ENCODE measurements around the gene FGD2.
A peak's percentile ranks its signal among the peaks of the same experiment; 100 is the strongest.
"Not testable (repeated sequence)": the region's sequence is repeated elsewhere in the genome, so short reads cannot be mapped to it uniquely, and the experiment has no call there.

The FGD2 gene

GRCh38 chr6:37020812-37021211 is 15.4 kb downstream of the FGD2 start:
- no peak for DNase-seq

DNA sequence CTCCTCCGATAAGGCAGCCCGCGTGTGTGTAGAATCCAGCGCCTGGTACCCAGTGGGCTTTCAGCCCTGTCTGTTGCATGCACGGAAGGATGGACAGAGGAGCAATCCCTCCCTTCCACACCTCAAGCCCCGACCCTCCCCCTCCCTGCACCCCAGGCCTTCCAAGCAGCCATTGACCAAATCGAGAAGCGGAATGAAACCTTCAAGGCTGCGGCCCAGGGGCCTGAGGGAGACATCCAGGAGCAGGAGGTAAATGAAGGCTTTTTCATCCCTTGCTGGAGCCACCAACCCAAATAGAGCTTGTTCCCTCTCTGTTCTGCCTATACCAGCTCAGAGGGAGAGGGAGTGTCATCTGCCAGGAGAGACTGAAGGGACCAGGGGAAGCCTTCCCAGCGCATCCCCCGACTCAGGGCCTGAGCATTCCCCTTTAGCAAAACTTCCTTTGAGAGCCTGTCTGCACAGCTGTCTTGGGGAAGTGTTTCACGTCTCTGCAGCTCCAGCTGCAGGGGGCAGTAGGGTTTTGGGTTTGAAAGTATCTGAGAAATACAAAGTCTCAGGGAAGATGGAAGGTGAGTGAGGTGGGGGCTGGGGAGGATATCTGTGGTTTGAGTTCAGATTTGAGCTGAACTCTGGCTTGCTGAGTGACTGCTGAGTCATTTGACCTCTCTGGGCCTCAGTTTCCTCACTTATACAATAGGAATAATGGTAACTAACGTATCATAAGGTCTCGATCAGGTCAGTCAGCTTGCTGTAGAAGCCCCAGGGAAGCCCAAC is 16.1 kb downstream of the FGD2 start:
- DNase-seq = peak; percentile 57

DNA sequence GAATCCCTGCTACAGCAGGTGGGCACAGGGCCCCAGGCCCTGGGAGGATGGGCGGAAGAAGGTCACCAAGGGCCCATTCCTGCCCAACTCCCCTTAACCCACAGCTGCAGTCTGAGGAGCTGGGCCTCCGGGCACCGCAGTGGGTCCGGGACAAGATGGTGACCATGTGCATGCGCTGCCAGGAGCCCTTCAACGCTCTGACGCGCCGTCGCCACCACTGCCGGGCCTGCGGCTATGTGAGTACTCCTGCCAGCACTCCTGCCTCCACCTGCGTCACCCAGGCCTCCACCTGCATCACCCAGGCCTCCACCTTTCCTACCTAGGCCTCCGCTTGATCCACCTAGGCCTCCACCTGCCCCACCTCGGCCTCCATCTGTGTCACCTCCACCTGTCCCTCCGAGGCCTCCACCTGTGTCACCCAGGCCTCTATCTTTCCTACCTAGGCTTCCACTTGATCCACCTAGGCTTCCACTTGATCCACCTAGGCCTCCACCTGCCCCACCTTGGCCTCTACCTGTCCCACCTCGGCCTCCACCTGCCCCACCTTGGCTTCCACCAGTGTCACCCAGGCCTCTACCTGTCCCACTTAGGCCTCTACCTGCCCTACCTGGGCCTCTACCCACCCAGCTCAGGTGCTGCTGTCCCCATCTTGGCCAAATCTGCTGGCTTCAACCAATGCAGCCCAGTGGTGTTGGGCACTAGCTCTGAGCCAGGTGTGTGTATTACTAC is 16.8 kb downstream of the FGD2 start:
- DNase-seq = no peak

DNA sequence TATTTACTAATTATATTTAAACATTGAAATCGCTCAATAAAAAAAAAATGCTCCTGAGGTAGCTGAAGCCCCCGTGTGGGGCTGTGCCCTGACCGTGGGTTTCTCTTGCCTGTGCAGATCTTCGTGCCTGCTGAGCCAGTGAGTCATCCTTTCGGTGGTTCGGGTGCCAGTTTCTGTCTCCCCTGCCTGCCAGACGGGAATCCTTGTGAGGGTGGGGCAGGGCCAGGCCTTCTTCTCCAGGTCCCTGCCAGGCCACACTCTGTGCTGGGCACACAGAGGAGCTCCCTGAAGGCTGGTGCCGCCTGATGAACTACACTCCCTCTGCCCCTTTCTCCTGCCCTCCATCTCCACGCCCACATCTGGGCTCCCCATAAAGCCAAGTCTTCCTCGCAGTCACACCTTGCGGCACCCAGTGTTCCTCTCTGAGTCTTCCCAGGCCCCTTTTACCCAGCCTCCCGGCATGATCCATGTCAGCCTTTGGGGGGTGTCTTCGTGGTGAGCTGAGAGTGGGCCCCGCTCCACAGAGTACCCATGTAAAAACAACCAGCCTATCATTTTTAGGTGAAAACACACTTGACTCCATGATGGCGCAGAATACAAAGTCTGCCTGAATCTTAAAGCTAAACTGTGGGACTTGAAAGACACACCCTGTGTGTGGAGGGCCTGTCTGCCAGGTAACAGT is 19.3 kb downstream of the FGD2 start:
- DNase-seq = no peak

- no peak for DNase-seq
Observed at GRCh38 chr6:37025621-37026466, 20.4 kb downstream of the FGD2 start.

GRCh38 chr6:37027036-37027720 is 21.7 kb downstream of the FGD2 start:
- DNase-seq = no peak

GRCh38 chr6:37027811-37028469 is 22.5 kb downstream of the FGD2 start:
- DNase-seq = no peak

- peak; percentile 83 for DNase-seq
Observed at GRCh38 chr6:37029249-37029971, 24.0 kb downstream of the FGD2 start.

- no peak for DNase-seq
Observed at GRCh38 chr6:37030599-37030998, 25.1 kb downstream of the FGD2 start.

DNA sequence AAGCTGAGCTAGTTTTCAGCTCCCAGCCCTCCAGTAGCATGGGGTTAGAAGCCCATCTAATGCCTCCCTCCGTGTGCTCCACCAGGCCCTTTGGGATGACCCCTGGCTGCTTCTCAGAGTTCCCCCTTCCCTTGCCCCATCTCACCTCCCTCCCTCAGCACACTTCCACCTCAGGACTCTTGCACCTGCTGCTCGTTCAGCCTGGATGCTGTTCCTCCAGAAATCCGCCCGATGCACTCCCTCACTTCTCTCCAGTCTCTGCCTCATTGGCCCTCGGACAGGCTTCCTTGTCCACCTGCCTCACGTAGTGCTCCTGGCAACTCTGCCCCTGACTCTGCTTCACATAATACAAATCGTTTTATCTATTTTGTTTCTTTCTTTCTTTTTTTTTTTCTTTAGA is 26.8 kb downstream of the FGD2 start:
- no peak for DNase-seq

DNA sequence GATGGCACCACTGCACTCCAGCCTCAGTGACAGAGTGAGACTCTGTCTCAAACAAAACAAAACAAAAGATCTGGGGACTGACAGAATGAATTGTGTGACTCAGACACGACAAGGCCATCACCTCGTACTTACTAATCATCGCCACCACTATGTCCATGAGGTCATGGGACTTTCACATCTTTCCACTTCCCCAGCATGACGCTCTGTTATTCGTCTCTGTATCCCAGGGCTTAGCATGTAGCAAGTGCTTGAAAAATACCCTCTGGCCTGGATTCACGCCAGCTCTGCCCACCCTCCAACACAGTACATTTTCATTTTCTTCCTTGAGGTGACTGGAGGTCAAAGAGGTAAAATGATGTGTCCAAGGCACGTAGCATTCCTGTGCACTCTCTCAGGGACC is 27.8 kb downstream of the FGD2 start:
- no peak for DNase-seq

- no peak for DNase-seq
Observed at GRCh38 chr6:37033819-37034795, 28.7 kb downstream of the FGD2 start.

DNA sequence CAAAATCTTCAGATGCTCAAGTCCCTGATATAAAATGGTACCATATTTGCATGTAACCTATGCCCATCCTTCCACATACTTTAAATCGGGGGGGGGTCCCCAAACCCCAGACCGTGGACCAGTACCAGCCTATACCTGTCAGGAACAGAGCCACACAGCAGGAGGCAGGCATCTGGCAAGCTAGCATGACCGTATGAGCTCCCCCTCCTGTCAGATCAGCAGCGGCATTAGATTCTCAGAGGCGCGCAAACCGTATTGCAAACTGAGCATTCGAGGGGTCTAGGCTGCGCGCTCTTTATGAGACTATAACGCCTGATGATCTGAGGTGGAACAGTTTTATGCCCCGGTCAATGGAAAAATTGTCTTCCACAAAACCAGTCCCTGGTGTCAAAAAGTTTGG is 30.7 kb downstream of the FGD2 start:
- DNase-seq = no peak

- no peak for DNase-seq
Observed at GRCh38 chr6:37038292-37039198, 33.1 kb downstream of the FGD2 start.

DNA sequence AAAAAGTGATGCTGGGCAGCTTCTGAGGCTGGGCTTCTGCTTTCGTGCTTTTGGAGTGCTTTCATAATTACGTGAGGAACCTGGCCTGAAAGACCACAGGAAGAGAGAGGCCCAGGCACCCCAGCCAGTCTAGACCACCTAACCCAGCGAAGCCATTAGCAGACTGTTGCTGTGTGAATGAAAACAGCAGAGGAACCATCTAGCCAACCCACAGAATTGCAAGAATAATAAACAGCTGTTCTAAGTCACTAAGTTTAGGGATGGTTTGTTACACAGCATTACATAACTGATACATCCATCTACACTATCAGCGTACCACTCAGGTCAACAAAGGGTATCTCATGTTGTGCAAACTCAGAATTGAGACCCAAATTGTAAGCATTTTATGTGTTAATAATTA is 34.5 kb downstream of the FGD2 start:
- no peak for DNase-seq

DNA sequence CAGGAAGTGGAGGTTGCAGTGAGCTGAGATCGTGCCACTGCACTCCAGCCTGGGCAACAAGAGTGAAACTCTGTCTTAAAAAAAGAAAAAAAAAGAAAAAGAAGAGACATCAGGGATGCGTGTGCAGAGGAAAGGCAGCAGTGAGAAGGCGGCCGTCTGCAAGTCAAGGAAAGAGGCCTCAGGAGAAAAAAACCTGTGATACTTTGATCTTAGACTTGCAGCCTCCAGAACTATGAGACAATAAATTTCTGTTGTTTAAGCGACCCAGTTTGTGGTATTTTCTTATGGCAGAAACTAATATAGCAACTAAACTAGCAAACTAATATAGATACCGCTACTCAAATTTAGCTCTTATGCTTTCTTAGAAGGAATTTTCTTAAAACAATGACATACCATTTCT is 36.1 kb downstream of the FGD2 start:
- DNase-seq = no peak

- DNase-seq = no peak
Observed at GRCh38 chr6:37042150-37042549, 36.7 kb downstream of the FGD2 start.

DNA sequence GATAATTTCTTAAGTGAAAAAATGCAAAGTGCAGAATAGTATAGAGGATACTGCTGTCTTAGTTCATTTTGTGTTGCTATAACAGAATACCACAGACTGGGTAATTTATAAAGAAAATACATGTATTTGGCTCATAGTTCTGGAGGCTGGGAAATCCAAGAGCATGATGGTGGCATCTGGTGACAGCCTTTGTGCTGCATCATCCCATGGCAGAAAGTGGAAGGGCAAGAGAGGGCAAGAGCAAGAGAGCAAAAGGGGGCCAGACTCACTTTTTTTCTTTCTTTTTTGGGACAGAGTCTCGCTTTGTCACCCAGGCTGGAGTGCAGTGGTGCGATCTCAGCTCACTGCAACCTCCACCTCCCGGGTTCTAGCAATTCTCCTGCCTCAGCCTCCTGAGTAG is 37.6 kb downstream of the FGD2 start:
- DNase-seq = not testable (repeated sequence)

DNA sequence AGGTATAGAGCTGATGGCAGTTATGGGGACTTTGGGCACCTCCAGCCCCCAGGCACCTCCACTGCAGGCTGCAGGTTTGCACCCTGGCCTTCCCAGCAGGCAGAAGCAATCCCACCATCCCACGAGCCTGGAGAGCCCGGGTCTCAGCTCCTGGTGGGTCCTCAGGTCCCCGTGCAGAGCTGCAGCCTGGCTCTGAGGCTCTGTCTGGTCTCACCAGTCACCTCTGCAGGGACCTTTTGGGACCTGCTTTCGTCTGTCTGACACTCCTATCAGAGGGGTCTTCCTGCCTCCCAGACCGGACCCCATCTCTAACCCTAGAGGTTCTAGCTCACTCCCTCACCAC is 41.9 kb downstream of the FGD2 start:
- DNase-seq = no peak
